ENCODE data around the gene LYPLAL1.
"Not testable (repeated sequence)": the region's sequence is repeated elsewhere in the genome, so short reads cannot be mapped to it uniquely, and the experiment has no call there.

LYPLAL1 gene

DNA sequence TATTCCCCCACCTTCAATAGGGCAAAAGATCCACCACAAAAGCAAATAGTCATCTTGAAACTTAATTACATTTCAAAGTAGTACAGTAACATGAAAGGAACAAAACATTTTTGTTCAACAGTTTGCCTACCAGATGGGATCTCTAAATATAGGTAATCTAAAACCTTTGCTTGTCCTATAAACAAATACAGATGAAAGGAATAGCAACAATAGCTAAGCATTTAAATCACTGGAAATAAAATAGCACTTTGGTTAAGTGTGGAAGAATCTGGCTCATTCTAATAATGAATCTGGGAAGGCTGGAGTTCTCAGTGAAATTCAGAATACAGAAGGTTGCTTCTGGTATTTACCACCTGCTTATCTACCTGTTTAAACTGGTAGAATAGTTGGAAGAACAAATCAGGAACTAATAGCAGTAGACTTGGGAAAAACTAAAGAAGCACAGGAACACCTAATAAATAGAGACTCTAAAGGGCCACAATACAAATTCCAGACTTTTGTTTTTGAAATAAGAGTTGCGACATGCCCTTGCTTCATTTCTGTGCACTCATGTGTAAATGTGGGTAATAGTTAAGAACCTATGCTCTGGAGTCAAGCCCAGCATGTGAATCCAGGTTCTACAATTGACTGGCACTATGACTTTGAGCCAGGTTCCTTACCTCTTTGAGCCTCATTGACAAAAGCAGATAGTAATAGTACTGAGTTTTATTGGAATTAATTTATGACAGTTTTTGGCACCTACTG is 2.3 kb upstream of the LYPLAL1 start:
- DNase-seq = no peak

DNA sequence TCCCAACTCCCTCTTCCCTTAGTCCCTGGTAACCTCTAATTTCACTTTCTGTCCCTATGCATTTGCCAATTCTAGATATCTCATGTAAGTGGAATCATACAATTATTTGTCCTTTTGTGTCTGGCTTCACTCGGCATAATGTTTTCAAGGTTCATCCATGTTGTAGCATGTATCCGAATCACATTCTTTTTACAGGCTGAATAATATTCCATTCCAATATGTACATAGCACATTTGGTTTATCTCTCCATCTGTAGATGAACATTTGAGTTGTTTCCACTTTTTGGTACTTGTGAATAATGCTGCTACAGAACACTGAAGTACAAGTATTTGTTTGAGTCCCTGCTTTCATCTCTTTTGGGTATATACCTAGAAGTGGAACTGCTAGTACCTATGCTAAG is 857 bp upstream of the LYPLAL1 start:
- DNase-seq = no peak

DNA sequence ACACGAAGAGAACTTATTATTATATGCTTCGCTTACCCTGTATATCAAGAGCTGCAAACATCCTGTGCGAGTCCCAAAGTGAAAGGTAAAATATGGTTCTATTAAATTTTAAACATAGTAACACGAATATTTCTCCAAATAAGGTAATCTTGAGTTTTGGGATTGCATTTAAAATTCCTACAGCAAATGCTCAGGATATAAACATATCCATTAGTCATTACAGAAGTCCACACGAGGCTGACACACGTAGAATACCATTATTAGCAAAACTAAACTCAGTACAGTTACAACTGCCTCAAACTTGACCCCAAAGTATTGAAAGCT is 282 bp upstream of the LYPLAL1 start:
- DNase-seq = no peak

DNA sequence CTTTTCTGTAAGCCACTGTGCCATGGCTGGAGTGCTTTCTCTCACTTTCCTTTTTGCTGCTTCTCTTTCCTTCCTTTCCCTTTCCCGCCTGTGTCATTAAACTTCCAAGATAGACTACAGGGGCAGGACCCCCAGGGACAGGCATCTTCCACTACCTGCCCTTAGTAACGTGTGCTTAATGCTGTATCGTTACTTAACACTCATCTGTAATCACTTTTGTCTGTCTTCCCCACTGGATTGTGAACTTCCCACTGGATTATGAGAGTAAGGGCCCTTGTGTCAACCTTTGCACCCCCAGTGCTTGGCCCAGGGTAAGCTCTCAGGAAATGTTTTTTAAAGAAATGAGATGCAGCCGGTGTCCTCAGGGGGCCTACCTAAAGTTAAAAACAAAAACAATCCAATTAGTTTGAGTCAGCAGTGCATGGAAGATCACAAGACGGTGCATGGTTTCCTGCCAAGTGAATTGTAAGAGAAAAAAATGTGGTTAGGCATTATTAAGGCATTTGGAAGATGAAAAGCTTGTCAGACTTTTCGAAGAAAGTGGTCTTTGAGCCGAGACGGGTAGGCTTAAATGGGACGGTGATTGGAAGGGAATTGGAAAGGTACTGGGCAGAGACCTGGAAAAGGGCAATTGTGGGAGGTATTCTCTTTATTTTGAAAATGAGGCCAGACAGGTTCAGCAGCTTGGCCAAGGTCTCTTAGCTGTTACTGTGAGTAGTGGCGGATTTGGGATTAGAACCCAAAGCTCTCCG is 958 bp downstream of the LYPLAL1 start:
- no peak for DNase-seq

DNA sequence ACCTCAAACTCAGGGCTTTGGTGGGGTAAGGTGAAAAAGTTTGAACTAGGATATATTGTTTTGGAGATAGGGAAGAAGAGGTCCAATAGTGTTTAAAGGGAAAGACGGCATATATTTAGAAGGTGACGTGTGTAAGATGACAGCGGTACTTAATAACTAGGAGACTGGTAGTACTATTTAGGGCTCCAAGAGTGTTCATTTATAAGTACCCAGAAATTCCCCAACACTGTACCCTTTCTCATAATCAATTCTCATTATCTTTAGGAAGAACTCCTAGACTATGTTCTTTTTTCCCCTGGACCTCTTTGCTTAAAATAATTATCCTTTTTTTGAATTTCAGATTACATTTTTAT is 1.5 kb downstream of the LYPLAL1 start:
- no peak for DNase-seq

DNA sequence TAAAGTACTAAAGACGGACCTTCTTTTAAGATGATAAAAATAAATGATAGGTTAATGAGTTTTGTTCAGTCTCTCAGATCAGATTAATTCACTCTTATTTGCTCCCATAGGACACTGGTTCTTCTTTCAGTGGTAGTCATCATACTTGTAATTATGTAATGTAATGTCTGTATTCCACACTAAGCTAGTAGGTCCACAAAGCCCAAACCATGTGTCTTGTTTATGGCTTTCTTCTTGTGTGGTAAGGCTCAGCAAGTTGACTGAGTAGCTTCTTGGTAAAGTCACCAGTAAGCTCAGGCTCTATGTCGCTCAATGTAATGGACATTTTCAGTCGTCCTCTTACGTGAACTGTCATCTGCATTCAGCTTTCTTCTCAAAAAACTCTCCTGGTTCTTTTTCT is 2.5 kb downstream of the LYPLAL1 start:
- no peak for DNase-seq

DNA sequence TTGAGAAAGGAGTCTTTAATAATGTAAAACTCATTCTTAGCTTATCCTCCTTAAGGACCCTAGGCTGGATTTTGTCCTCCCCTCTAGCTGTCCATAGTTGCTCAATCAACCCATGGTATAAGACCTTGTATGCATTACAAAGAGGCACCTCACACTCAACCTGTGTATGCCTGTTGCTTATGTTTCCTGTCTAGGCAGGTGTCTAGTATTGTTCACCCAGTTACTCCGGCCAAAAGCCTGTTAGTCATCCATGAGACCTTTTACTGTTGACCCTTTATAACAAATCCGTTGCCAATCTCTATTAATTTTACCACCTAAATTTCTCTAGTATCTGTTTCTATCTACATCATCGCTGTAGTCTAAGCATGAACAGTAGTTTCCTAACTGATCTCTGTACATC is 3.7 kb downstream of the LYPLAL1 start:
- peak in 1 of 2 experiments; percentile 13 for DNase-seq

DNA sequence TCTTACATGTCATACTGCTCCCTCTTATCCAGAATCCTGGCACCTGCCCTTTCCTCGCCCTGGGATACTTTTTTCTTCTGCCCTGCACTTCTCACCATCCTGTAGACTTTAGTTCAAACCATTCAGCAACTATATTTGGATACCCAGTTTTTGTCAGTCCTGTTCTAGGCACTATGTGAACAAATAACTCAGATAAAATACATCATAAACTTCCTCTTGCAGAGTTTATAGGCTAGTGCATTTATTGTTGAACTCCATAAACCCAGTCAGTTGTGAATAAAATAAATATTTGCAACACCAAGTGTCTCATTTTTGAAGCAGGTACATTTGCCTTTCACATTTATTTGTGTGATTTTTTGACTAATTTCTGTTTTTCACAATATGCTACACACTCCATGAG is 4.3 kb downstream of the LYPLAL1 start:
- no peak for DNase-seq

DNA sequence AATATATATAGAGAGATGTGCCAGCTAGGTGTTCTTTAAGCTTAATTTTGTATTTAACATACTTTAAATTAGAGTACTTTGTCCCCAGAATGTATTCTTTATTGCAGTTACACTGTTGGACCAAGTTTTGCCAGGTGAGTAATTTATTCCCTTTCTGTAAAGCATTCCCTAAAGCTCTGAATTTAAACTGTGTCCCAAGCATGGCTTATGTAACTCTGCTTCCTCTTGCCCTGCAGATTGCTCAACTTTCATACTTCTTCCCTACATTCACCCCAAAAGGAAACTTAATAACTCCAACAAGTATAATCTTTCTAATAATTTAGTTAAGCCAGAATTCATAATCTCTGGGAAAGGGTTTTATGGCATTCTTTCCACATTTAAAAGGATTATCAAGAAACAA is 5.6 kb downstream of the LYPLAL1 start:
- DNase-seq = no peak

DNA sequence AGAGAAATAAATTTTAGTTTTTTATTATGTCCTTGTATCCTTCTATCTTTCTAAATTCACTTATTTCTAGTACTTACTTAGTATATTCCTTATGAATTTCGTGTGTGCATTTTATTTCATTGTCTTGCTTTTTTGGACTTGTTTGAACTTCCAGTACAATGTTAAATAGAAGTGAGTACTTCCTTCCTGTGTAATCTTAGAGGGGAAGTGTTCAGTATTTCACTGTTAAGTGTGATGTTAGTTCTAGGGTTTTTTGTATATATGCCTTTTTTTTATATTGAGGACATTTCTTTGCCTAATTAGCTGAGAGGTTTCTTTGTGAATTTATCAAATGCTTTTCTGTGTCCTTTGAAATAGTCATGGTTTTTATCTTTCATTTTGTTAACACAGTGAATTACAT is 10.7 kb downstream of the LYPLAL1 start:
- DNase-seq = no peak

DNA sequence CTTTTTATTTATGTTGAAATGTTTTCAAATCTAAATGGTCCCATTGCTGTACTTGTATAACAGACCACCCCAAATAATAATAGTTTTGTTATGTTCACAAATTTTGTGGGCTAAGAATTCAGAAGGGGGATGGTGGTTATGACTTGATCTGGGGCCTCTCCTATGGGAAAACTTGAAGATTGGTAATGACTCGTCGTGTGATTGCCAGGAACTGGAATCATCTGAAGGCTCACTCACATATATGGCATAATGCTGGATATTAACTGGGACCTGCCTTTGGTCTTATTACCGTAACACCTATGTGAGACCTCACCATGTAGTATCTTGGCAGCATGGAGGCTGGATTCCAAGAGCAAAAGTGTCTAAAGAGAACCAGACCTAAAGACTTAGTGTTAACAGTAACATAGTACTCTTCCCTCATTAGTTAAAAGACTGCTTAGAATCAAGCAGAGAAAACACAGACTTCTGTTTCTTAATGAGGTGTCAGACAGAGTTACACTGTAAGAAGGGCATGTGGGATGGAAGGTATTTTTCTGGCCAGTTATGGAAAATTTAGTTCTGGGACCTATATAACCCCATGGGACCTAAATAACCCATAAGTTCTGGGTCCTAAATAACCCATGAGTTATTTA is 11.9 kb downstream of the LYPLAL1 start:
- DNase-seq = no peak

DNA sequence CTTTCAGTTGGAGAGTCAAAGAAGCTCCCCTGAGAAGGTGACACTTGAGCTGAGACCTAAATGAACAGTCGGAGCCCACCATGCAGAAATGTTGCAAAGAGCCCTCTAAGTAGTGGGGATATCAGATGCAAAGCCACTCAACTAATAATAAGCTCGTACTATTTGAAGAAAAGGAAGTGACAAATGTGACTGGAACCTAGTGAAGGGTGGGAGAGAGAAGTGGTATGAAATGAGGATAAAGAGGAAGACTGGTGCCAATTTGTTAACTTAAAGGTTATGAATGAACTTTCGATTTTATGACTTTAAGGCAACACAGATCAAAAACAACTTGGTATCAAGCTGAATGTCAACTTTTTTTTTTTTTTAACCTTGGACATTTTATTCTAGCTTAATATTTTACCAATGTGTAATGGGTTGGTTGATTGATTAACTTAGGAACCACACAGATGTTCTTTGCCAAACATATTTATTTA is 14.7 kb downstream of the LYPLAL1 start:
- no peak for DNase-seq

DNA sequence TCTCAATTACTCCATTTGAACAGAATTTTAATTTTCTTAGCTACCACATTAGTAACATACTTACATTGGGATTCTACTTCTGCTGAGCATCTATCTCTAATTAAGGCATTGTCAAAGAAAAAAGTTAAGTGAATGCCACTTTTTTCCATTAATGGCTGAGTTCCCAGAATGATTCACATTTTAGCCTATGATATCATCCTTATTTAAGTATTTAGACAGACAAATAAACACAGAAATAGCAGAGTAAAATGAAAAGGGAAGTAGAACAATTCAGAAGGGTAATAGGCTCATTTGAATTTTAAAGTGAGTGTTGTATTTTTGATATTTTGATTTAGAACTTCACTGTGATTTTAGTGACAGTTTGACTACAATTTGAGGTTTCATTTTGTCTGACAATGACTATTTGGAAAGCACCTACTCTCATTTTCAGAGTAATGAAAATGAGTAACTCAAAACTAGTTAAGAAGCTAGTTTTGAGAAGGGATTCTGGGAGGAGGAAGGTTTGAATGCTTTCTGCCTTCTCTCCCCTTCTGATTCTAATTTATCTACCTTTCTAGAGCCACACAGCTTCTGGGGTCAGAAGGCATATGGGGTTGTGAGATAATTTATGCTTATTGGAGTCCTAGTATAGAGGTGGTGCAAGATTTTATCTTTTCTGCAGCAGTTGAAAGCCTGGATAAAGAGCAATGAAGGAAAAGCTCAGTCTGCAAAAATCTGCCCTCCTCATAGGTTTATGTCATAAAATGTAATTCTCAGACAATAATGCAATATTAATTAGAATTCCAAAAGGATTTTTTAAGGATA is 15.5 kb downstream of the LYPLAL1 start:
- DNase-seq = no peak

DNA sequence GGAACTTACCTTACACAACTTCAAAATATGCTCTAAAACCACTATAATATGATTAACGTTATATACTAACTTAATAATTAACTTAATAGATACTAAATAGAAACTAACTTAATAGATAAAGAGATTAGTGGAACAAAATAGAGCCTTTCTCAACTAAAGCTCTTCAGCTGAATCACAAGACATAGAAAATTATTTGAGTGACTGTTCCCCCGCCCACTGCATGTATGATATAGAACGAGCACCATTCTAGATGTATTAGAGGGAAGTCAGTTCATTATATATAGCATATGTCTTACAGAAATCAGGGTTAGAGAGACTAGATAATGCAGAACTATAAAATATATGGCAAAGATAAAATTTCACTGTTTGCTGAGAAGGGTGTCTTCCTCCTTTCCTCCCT is 16.3 kb downstream of the LYPLAL1 start:
- no peak for DNase-seq

DNA sequence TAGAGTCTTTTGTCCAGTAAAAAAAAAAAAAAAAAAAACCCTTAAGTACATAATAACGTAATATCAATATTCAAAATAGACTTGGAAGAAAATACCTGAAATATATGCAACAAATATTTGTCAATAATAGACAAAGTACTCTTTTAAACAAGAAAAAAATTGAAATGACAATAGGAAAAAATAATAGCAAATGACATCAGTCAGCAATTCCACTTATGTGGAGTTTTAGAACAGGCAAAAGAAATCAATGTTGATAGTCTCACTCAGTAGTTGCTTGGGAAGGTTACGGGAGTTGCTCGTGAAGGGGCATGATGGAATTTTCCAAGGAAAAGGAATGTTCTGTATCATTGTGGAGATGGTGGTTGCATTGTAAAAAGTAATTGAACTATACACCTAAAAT is 16.9 kb downstream of the LYPLAL1 start:
- no peak for DNase-seq

DNA sequence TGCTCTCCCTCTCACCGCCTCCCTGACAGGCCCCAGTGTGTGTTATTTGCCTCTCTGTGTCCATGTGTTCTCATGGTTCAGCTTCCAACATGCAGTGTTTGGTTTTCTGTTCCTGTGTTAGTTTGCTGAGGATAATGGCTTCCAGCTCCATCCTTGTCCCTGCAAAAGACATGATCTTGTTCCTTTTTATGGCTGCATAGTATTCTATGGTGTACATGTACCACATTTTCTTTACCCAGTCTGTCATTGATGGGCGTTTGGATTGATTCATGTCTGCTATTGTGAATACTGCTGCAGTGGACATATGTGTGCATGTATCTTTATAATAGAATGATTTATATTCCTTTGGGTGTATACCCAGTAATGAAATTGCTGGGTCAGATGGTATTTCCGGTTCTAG is 22.2 kb downstream of the LYPLAL1 start:
- not testable (repeated sequence) for DNase-seq

DNA sequence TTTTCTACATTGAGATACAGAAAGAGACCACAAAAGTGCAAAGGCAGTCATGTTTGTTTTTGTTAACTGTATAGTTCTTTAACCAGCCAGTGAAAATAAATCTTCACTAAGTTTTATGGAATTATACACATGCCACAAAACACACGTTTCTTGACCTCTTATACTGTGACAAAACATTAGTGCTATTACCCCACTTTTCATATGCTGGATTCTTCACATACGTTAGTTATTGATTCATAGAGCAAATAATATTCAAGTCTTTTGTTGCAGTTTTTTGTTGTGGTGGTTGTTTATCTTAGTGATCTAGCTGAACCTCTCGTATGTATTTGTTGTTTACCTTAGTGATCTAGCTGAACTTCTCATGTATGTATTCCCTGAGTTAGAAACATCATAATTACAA is 28.0 kb downstream of the LYPLAL1 start:
- DNase-seq = no peak

DNA sequence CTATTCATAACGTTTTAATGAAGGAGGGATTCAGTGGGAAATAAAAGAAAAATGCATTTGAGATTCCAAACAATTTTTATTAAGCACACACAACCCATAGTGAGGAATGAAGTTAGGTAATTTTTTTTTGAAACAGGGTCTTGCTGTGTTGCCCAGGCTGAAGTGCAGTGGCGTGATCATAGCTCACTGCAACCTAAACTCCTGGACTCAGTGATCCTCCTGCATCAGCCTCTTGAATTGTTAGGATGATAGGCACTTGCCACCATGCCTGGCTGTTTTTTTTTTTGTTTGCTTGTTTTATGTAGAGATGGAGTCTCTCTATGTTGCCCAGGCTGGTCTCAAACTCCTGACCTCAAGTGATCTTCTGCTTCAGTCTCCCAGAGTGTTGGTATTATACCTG is 28.9 kb downstream of the LYPLAL1 start:
- DNase-seq = no peak

DNA sequence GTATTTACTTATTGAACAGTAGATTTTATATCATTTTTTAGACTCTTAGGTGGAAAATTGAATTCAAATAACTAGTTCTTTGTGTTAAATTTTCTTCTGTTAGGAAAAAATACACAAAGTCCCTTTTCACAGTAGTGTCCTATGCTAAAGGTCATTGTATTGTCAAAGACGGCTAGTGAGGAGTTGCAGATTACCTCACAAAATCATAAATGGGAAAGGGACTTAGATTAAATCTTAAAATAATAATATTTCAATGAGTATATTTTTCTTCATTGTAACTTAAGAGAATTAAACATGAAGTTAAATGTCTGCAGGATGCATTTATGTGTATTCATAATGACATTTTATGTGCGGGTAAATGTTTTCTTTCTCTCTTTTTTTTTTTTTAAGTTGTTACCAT is 32.7 kb downstream of the LYPLAL1 start:
- no peak for DNase-seq

DNA sequence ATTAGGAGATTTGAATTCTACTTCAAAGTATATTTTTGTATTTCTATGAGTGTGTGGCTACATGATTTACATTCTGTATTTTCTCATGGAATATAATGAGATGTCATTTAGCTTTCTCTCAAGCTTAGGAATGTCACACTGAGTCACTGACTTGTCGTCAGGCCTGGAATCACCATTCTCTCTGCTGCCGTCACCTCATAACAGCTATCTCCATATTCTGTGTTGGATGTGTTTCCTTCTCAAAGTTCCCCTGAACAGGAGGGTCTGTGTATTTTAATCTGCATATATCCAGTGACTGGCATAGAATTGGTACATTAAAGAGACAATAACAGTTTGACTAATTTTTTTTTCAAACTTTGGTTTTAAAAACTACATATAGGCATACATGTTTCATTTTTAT is 35.9 kb downstream of the LYPLAL1 start:
- no peak for DNase-seq

DNA sequence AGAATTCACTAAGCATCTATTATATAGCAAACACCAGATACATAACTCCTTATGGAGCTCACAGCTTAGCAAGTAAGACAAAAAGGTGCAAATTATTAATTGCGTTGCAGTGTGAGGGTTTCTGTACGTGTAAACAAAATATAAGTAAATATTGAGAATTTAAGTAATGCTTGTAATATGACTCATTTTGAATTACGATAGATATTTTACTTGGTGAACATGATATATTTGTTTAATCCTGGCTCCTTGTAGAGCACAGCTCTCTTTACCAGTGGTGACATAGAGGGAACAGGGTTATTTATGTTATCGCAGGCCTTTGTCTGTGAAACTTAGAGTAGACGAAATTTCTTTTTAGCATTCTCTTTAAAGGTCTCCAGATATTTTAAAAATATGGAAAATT is 36.4 kb downstream of the LYPLAL1 start:
- no peak for DNase-seq

DNA sequence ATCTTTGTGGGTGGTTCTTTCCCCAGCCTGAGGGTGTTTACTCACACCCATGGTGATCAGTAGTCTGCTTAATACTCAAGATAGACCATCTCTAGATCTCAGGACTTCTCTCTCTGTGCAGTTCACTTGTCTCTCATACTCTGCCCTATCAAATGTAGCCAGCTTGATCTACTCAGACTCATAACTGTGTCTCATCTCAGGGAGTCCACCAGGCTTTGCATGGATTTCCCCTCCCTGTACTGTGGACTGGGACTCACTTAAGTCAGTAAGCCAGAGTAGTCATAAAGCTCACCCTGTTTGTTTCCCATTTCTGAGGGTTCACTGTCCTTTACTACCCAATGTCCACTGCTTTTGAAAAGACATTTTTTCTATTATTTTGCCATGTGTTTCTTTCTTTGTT is 41.8 kb downstream of the LYPLAL1 start:
- DNase-seq = no peak

DNA sequence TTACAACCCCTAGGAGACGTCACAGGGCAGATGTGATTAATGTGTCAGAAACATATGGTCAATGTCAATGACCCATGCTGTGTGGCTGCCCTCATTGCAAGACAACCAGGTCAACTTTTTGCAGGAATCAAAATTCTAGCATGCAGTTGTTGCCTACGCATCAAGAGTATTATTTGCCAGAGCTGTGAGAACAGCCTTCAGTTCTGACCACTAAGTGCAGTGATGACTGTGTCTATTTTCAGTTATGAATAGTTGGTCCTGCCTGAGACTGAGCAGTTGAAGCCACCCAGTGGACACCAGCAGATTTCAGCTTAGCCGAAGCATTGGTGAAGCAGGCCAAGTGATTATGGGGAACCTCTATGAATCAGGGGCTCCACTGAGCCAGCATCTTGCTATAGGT is 47.3 kb downstream of the LYPLAL1 start:
- DNase-seq = no peak

DNA sequence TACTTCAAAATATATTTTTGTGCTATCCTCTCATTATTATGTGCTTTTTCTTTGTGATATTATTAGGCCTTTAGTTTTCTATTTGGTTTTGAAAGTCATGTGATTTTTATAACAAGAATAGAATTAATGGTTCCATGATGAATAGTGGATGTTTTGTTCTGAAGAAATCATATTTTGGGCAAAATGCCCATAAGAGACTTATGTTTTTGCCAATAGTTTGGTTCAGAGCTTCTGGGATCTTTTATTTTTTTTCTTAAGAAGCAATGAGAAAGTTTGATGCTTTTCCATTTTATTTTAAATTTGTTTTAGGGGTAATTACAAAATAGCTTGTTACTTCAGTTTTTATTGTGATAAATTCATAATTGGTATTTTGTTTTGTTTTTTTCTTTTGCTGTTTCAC is 49.8 kb downstream of the LYPLAL1 start:
- no peak for DNase-seq
